GM21526 (cell line): ENCODE data around the gene ZNF727.
"Not testable (repeated sequence)": the region's sequence is repeated elsewhere in the genome, so short reads cannot be mapped to it uniquely, and the experiment has no call there.

Experiments
- ATAC-seq: cut with Tn5 transposase; IDR thresholded peaks from one replicate; pipeline ENCODE4 v1.9.1; 2021; ENCODE audit warnings: moderate library complexity; ENCODE audit not compliant: unreplicated experiment, low FRiP score

ZNF727 gene

GRCh38 chr7:64045301-64046040 is at the start of gene ZNF727:
ZNF727 (plus strand) TSS chr7:64045434; CDS start chr7:64045622, 188 bp downstream.
- ATAC-seq = no peak

DNA sequence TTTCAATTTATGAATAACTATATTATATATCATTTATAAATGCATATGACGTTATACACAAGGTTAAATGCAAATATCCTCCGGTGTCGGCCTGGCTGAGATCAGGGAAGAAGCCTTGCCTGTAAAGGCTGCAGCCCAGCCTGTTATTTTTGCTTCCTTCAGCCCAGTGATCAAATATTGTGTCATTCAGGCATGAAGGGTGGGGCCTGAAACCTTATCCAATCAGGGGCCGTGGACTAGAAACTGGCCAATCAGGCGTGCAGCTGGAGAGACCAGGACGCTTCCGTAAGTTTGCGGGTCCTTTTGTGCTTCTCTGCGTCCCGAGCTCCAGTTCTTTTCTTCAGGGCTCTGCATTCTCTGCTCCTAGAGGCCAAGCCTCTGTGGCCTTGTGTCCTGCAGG is 46.7 kb upstream of the ZNF727 start, which contains the start of gene ZNF722:
ZNF722 (plus strand) TSS at position 301 of the 400 bp plus-strand sequence. CDS start 113 bp downstream, outside the sequence.
- no peak for ATAC-seq

- not testable (repeated sequence) for ATAC-seq
Measured at GRCh38 chr7:64015496-64015895, 29.7 kb upstream of the ZNF727 start.

DNA sequence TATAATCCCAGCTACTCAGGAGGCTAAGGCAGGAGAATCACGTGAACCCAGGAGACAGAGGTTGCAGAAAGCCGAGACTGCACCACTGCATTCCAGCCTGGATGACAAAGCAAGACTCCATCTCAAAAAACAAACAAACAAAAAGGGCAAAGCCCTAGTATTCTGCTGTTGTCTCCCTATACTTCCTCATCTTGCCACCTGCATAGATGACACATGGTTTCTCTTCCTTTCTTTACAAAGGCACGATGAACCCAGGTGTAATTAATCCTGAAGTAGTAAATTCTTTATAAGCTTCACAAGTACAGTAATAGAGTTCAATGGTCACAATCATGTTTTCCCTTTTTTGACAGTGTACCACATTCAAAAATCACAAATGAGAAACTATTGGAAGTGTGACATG is 9.8 kb upstream of the ZNF727 start:
- no peak for ATAC-seq

GRCh38 chr7:64037095-64037494 is 8.1 kb upstream of the ZNF727 start:
- no peak for ATAC-seq

GRCh38 chr7:64046041-64046389 is 781 bp downstream of the ZNF727 start:
- no peak for ATAC-seq

DNA sequence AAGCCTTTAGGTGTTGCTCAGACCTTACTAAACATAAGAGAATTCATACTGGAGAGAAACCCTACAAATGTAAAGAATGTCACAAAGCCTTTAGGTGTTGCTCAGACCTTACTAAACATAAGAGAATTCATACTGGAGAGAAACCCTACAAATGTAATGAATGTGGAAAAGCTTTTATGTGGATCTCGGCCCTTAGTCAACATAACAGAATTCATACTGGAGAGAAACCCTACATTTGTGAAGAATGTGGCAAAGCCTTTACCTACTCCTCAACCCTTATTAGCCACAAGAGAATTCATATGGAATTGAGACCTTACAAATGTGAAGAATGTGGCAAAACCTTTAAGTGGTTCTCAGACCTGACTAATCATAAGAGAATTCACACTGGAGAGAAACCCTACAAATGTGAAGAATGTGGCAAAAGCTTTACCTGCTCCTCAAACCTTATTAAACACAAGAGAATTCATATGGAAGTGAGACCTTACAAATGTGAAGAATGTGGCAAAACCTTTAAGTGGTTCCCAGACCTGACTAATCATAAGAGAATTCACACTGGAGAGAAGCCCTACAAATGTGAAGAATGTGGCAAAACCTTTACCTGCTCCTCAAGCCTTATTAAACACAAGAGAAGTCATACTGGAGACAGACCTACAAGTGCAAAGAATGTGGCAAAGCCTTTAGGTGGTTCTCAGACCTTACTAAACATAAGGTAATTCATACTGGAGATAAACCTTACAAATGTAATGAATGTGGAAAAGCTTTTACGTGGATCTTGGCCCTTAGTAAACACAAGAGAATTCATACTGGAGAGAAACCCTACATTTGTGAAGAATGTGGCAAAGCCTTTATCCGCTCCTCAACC is 32.8 kb downstream of the ZNF727 start:
- ATAC-seq = not testable (repeated sequence)

DNA sequence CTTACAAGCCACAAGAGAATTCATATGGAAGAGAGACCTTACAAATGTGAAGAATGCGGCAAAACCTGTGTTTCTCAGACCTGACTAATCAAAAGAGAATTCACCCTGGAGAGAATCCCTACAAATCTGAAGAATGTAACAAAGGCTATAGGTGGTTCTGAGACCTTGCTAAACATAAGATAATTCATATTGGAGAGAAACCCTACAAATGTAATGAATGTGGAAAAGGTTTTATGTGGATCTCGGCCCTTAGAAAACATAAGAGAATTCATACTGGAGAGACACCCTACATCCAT is 33.4 kb downstream of the ZNF727 start:
- no peak for ATAC-seq

- no peak for ATAC-seq
Measured at GRCh38 chr7:64087501-64087900, 42.3 kb downstream of the ZNF727 start.

- ATAC-seq = not testable (repeated sequence)
Measured at GRCh38 chr7:64088863-64089262, 43.6 kb downstream of the ZNF727 start.
